ENCODE results near the gene CRYGB. TPM values are rescaled to one million over a fixed set of nuclear protein-coding genes. Genes with fewer than 3 reads are reported as not detected.
A peak's percentile ranks its signal among the peaks of the same experiment; 100 is the strongest.

The CRYGB gene
- total RNA-seq, 1 donor from 2014 or later, result not detected

- intact Hi-C loops (cut with micrococcal nuclease), result no loop called here
- Histone ChIP-seq H3K27me3 (ENCODE audit: low read depth) (peaks cover 21% of the 10 kb centered on the region), H3K36me3 (no peaks in the 10 kb centered on the region), H3K4me1 (no peaks in the 10 kb centered on the region), H3K9me3 (replicated peaks) (no peaks in the 10 kb centered on the region), H3K4me3 (no peak overlapping the region), H3K27ac (replicated peaks) (no peak overlapping the region)
- DNase-seq, result no peak
- no peak for TF ChIP-seq CTCF (IDR thresholded peaks at IDR 0.05; ENCODE audit: borderline replicate concordance)
Observed at GRCh38 chr2:208179028-208179609, 33.2 kb upstream of the CRYGB start.

GRCh38 chr2:208175840-208176153, 29.8 kb upstream of the CRYGB start:
- Histone ChIP-seq H3K36me3 (no peaks in the 10 kb centered on the region), H3K4me1 (no peaks in the 10 kb centered on the region), H3K9me3 (replicated peaks) (no peaks in the 10 kb centered on the region), H3K4me3 (no peak overlapping the region), H3K27me3 (ENCODE audit: low read depth) (peaks cover 3% of the 10 kb centered on the region), H3K27ac (replicated peaks) (no peak overlapping the region)
- intact Hi-C loops (cut with micrococcal nuclease), result no loop called here
- DNase-seq, result no peak
- TF ChIP-seq CTCF (IDR thresholded peaks at IDR 0.05; ENCODE audit: borderline replicate concordance), result no peak

- Histone ChIP-seq H3K4me3 (no peak overlapping the region), H3K36me3 (no peaks in the 10 kb centered on the region), H3K9me3 (replicated peaks) (no peaks in the 10 kb centered on the region), H3K4me1 (no peaks in the 10 kb centered on the region), H3K27ac (replicated peaks) (no peak overlapping the region), H3K27me3 (ENCODE audit: low read depth) (peaks cover 8% of the 10 kb centered on the region)
- DNase-seq, result peak; percentile 59
- intact Hi-C loops (cut with micrococcal nuclease), result no loop called here
- peak; percentile 93 for TF ChIP-seq CTCF (IDR thresholded peaks at IDR 0.05; ENCODE audit: borderline replicate concordance)
Observed at GRCh38 chr2:208175069-208175839, 29.3 kb upstream of the CRYGB start.

- Histone ChIP-seq H3K9me3 (replicated peaks) (no peaks in the 10 kb centered on the region), H3K27ac (replicated peaks) (no peak overlapping the region), H3K4me3 (no peak overlapping the region), H3K27me3 (ENCODE audit: low read depth) (peaks cover 8% of the 10 kb centered on the region), H3K36me3 (no peaks in the 10 kb centered on the region), H3K4me1 (no peaks in the 10 kb centered on the region)
- no peak for TF ChIP-seq CTCF (IDR thresholded peaks at IDR 0.05; ENCODE audit: borderline replicate concordance)
- intact Hi-C loops (cut with micrococcal nuclease), result no loop called here
- no peak for DNase-seq
Observed at GRCh38 chr2:208174144-208174543, 28.2 kb upstream of the CRYGB start.

- H3K36me3 ChIP-seq, result no peaks in the 10 kb centered on the region
- no peak overlapping the region for H3K27ac ChIP-seq (replicated peaks)
- no peaks in the 10 kb centered on the region for H3K4me1 ChIP-seq
- no peak overlapping the region for H3K4me3 ChIP-seq
- no peaks in the 10 kb centered on the region for H3K9me3 ChIP-seq (replicated peaks)
- DNase-seq, result no peak
- H3K27me3 ChIP-seq (ENCODE audit: low read depth), result peaks cover 17% of the 10 kb centered on the region
- intact Hi-C loops (cut with micrococcal nuclease), result no loop called here
- TF ChIP-seq CTCF (IDR thresholded peaks at IDR 0.05; ENCODE audit: borderline replicate concordance), result no peak
Observed at GRCh38 chr2:208172125-208172524, 26.2 kb upstream of the CRYGB start.
